ENCODE data around the gene SARDH.
A peak's percentile ranks its signal among the peaks of the same experiment; 100 is the strongest.

Gene SARDH

GRCh38 chr9:133781828-133782135, 43.6 kb upstream of the SARDH start (continued):
- TF ChIP-seq PRDM2 (tag by site-specific recombination; IDR thresholded peaks at IDR 0.05; ENCODE audit: borderline replicate concordance) (no peak), MYNN (tag by site-specific recombination; IDR thresholded peaks at IDR 0.05; ENCODE audit: borderline replicate concordance) (no peak), ZNF473 (tag by site-specific recombination; IDR thresholded peaks at IDR 0.05) (no peak), YY1 (tag by site-specific recombination; IDR thresholded peaks at IDR 0.05) (no peak), ZNF37A (tag by site-specific recombination; IDR thresholded peaks at IDR 0.05) (no peak), ZFP3 (tag by site-specific recombination; IDR thresholded peaks at IDR 0.05; ENCODE audit: low read depth) (no peak)
- TF ChIP-seq, protein P1, sequence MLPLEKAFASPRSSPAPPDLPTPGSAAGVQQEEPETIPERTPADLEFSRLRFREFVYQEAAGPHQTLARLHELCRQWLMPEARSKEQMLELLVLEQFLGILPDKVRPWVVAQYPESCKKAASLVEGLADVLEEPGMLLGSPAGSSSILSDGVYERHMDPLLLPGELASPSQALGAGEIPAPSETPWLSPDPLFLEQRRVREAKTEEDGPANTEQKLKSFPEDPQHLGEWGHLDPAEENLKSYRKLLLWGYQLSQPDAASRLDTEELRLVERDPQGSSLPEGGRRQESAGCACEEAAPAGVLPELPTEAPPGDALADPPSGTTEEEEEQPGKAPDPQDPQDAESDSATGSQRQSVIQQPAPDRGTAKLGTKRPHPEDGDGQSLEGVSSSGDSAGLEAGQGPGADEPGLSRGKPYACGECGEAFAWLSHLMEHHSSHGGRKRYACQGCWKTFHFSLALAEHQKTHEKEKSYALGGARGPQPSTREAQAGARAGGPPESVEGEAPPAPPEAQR (tag by site-specific recombination; IDR thresholded peaks at IDR 0.05) = no peak

DNA sequence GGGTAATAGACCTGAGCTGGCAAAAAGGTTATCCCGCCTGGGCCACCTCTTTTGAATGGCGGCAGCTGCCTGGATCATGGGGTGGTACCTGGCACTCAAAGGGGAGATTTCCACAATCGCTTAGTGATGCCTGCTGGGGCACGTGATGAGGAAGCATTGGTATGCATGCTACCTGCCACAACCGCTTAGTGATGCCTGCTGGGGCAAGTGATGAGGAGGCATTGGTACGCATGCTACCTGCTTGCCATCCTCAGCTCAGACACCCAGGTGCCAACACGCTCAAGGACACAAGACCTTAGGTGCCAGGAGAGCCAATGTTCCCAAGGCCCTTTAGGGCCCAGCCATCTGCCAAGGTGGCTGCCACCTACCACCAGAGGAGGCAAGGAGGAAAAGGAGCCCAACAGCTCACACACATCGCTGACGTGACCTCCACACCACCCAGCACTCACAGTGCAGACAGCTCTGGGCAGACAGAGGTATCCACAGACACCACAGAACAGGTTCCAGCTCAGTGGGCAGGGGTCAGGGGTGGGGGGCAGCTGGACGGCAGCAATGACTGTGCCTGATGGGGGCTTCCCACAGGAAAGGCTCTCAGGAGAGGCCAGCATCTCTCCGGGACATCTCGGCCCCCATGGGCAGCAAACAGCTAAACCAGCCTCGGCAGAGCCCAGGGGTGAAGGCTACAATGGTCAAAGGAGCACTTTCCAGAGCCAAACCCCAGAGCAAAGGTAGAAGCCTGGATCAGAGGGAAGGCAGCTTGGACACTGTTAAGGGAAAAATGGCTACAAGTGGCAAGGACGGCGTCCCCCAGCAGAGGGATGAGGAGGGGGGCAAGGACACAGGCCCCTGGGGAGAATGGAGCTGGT, 43.0 kb upstream of the SARDH start:
- Histone ChIP-seq H3K4me1 (ENCODE audit: control insufficient read depth, insufficient read depth, low read length) (no peaks in the 10 kb centered on the region), H3K4me3 (ENCODE audit: low read depth, low read length) (no peak overlapping the region), H3K27ac (ENCODE audit: extremely low read depth, low read depth, low read length) (no peak overlapping the region), H3K36me3 (ENCODE audit: control insufficient read depth in 2 of 2, insufficient read depth in 1 of 2, low read length in 2 of 2) (peaks cover 0 to 48% of the 10 kb centered on the region in 2 experiments; a peak in 1 of 3 replicates), H3K9me3 (ENCODE audit: control insufficient read depth, insufficient read depth, low read depth, low read length) (no peaks in the 10 kb centered on the region)
- POLR2A ChIA-PET = interaction anchor here (0.6 to 1.8 kb wide), 2 partner anchors 12 to 15 kb away, joined by 3 to 4 read pairs; no protein-coding TSS in a partner anchor
- CTCF ChIA-PET = interaction anchor here (0.6 to 5.3 kb wide), 25 partner anchors 9 to 318 kb away, joined by 3 to 200 read pairs (median 6); partner anchors contain the start of genes BRD3OS and SARDH
- TF ChIP-seq ZNF23 (tag by site-specific recombination; IDR thresholded peaks at IDR 0.05; ENCODE audit: borderline replicate concordance) (0 out of 2 replicates have a peak, but pooled peaks have one; percentile 62), ZNF629 (tag by site-specific recombination; IDR thresholded peaks at IDR 0.05) (no peak)

DNA sequence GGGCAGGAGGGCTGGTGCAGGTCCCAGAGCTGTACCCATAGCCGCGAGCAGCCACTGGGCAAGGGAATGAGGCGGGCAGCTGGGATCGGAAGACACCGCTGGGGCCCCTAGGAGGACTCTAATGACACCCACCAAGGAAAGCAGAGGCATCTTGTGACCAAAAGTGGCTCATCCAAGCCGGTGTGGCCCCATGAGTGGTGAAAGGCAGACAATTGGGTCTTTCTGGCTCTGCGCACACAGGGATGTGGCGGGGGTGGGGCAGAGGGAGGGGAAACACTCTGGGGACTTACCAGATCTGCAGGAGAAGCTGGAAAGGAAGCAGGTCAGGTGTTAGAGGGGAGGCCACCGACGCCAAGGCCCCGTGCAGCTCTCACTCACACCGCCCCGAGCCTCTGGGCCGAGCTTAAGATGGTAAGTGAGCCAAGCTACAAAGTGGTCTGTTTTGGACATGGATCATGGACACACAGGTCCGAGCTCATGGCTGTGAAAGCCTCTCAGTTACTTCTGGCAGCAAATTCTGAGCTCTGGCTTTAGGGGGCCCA, 42.3 kb upstream of the SARDH start:
- ChIA-PET CTCF (interaction anchor here (0.6 to 5.3 kb wide), 8 partner anchors 10 to 318 kb away, joined by 3 to 200 read pairs (median 4); no protein-coding TSS in a partner anchor), POLR2A (no interaction called here)
- Histone ChIP-seq H3K36me3 (ENCODE audit: control insufficient read depth in 2 of 2, insufficient read depth in 1 of 2, low read length in 2 of 2) (peaks cover 0 to 48% of the 10 kb centered on the region in 2 experiments; a peak in 1 of 3 replicates), H3K27ac (ENCODE audit: extremely low read depth, low read depth, low read length) (no peak overlapping the region), H3K4me1 (ENCODE audit: control insufficient read depth, insufficient read depth, low read length) (no peaks in the 10 kb centered on the region), H3K4me3 (ENCODE audit: low read depth, low read length) (no peak overlapping the region), H3K9me3 (ENCODE audit: control insufficient read depth, insufficient read depth, low read depth, low read length) (no peaks in the 10 kb centered on the region)
- TF ChIP-seq ZNF626 (tag by site-specific recombination; IDR thresholded peaks at IDR 0.05) = no peak
- no peak for TF ChIP-seq ZNF26 (tag by site-specific recombination; IDR thresholded peaks at IDR 0.05)
- no peak for TF ChIP-seq GLI2 (tag by site-specific recombination; IDR thresholded peaks at IDR 0.05; ENCODE audit: borderline replicate concordance, low read depth)
- TF ChIP-seq ZBTB11 (tag by site-specific recombination; conservative IDR thresholded peaks at IDR 0.05; ENCODE audit: low read depth) = no peak
- no peak for TF ChIP-seq ZBTB7A (tag by site-specific recombination; IDR thresholded peaks at IDR 0.05; ENCODE audit: low read depth)
- no peak for TF ChIP-seq ZFP37 (tag by site-specific recombination; IDR thresholded peaks at IDR 0.05)
- no peak for TF ChIP-seq ZNF341 (tag by site-specific recombination; IDR thresholded peaks at IDR 0.05; ENCODE audit: low read depth)
- no peak for TF ChIP-seq ZNF600 (tag by site-specific recombination; IDR thresholded peaks at IDR 0.05)

Data from HEK293 (cell line).